Activated CD8-positive, alpha-beta memory T cell treated with anti-CD3 and anti-CD28 coated beads for 36 hours (primary cell): ENCODE measurements around the gene UBE2F. TPM values are rescaled to one million over a fixed set of nuclear protein-coding genes. Genes with fewer than 3 reads are reported as not detected.
"Not testable (repeated sequence)": the region's sequence is repeated elsewhere in the genome, so short reads cannot be mapped to it uniquely, and the experiment has no call there.

ENCODE experiments used
- CTCF ChIA-PET: fragments of 350-600 bp; sonication (Branson Sonifier 250); formaldehyde crosslinking; loops from one replicate; lab custom pipeline; 2021; ENCODE audit warnings: antibody characterized with exemption; lab: Charles Lee
- POLR2A ChIA-PET: fragments of 350-600 bp; sonication (Branson Sonifier 250); formaldehyde crosslinking; loops from one replicate; lab custom pipeline; 2021; ENCODE audit warnings: antibody characterized with exemption; lab: Charles Lee
- total RNA-seq, 2 experiments: library from RNA; stranded (reverse); gene quantifications; one replicate each; pipeline ENCODE4 v1.2.3, GENCODE V29; 2021

The UBE2F gene
- total RNA-seq, 2 experiments from 2014 or later: 63.7 to 64.5 TPM

DNA sequence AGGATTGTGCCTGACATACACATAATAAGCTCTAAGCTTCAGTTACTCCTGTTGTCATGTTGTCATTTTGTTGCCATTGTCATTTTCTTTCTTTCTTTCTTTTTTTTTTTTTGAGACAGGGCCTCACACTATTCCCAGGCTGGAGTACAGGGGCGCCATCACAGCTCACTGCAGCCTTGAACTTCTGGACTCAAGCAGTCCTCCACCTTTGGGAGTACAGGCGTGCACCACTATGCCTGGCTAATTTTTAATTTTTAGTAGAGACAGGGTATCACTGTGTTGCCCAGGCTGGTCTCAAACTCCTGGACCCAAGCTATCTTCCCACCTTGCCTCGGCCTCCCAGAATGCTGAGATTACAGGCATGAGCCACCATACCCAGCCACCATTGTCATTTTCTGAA, 63.0 kb downstream of the UBE2F start:
- POLR2A ChIA-PET: no interaction called here
- CTCF ChIA-PET: interaction anchor here (0.6 kb wide), 1 partner anchor 19 kb away, joined by 3 read pairs; no protein-coding TSS in a partner anchor

DNA sequence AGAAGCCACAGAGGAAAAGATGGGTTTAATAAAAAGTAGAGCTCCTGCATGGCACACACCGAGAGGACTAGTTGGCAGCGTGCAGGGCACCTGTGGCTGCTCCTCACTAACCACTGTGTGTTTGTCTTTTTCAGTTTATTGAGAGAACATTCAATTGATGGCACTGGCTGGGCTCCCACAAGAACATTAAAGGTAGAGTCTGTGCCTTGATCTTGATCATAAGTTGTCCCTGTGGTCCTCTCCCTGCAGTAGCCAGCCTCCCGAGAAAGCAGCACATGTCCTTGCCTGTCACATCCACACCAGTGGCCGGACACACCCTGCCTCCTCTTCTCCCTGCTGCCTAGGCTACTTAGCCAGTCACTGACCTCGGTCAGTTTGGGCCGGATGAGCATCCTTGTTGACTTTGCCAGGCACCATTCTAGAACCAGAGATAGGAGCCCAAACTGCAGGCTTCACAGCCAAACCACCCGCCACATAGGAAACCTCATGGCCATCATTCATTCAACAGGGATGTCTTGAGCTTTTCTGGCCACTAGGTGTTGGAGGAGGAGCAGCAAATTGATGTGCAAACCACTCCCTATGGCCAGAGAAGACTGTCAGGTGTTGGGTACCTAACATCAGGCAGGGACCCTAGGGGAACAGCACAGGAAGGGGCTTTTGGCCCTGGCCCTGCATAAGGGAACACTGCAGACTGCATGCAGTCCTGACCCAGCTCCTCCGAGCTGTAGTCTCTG, 63.8 kb downstream of the UBE2F start:
- POLR2A ChIA-PET: no interaction called here
- CTCF ChIA-PET: no interaction called here

DNA sequence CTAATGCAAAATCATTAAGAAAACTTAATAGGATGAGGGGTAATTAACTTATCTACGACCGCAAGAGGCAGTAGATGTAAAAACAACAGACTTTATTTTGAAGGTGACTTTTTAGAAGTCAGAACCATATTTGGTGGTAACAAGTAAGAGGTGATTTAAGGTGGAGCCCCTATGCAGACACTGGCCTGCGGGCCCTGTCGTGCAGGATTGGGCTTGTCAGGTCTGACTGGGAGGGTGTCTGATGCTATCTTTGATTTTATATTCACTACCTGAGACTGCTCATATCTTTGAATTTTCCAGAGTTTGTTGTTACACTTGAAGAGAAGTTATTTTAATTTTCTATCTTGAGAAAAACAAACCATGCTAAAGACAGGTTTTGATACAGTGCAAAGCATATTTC, 64.9 kb downstream of the UBE2F start:
- POLR2A ChIA-PET: no interaction called here
- CTCF ChIA-PET: no interaction called here

DNA sequence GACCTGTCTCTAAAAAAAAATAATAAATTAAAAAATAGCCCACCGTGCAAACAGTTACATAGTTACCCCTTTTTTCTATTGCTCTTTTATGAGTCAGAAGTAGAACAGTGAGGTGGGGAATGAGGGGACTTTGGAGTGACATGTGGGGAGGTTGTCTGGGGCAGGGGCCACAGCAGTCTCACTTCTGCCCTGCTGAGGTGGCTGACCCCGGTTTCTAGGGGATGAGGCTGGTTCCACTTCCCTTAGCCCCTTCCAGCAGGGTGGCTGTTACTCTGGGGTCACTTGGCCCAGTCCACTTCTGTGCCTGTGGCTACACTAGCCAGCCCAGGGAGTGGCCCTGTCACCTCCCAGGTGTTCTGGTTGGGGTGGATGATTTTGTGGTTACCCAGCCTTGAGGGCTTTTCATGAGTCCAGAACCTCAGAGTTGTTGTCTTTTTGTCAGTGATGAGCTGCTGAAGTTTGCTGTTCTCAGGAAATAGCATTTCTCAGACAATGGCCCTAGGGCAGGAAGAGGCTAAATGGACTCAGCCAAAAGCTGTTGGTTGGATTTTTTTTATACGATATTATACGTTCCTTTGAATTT, 66.0 kb downstream of the UBE2F start:
- POLR2A ChIA-PET: no interaction called here

DNA sequence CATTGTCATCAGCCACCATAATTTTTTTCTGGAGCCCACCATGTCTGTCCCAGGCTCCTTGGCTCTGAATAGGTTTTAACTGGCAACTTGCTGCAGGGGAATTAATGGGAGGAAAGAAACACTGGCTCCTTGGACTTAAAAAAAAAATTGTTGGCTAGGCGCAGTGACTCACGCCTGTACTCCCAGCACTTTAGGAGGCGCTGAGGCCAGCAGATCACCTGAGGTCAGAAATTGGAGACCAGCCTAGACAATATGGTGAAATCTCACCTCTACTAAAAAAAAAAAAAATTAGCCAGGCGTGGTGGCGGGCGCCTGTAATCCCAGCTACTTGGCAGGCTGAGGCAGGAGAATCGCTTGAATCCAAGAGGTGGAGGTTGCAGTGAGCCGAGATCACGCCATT, 67.2 kb downstream of the UBE2F start:
- POLR2A ChIA-PET, CTCF ChIA-PET: not testable (repeated sequence)

More for the DNA sequence above, 66.0 kb downstream of the UBE2F start:
- CTCF ChIA-PET: no interaction called here

DNA sequence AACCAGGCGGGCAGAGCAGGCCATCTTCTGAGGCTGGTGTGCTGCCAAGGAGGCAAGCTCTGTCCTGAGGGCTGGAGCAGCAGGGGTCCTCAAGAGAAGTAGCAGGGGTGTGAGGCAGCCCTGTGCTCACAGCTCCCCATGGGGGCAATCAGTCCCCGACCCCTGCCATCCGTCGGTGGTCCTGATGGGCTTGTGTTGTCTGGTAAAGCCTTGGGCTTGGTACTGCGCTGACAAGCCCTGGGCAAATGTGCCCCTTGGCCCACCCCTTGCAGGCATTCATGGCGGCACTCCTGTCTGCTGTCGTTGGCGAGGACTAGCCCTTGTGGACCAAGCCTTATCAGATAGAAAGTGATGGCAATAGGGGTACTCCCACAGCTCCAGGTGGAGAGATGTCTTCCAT, 71.4 kb downstream of the UBE2F start:
- CTCF ChIA-PET: no interaction called here
- POLR2A ChIA-PET: interaction anchor here (0.6 to 1.0 kb wide), 2 partner anchors 11 to 28 kb away, joined by 4 read pairs; no protein-coding TSS in a partner anchor

DNA sequence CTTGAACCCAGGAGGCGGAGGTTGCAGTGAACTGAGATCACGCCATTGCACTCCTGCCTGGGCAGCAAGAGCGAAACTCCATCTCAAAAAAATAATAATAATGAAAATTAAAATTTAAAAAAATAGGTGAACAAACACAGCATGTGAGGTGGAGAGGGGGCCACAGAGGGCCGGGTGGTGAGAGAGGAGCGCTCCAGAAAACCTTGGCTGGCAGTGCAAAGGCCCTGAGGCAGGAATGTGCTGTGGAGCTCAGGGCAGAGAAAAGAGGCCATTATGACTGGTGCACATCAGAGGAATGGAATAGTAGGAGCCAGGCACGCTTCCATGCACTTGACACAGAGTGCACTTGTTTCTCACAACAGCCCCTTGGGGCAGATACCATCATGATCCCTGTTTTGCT, 72.3 kb downstream of the UBE2F start:
- ChIA-PET POLR2A (no interaction called here), CTCF (no interaction called here)

DNA sequence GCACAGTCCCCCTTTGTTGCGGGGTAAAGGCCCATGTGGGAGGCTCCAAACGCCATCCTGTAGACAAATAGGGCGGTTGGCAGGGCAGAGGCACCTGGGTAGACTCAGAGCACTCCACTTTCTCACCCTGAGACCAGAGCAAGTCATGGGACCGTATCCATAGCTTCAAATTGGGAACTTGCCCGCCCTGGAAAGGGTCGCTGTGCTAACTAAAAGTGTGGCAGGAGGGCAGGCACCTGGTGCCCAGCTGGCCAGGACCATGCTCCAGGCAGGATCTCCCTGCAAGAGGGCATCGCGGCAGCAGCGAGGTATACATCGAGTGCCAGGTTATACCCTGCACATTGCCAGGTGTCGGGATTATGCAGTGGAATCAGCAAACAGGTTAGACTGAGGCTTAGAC, 73.2 kb downstream of the UBE2F start:
- POLR2A ChIA-PET: no interaction called here
- CTCF ChIA-PET: no interaction called here

DNA sequence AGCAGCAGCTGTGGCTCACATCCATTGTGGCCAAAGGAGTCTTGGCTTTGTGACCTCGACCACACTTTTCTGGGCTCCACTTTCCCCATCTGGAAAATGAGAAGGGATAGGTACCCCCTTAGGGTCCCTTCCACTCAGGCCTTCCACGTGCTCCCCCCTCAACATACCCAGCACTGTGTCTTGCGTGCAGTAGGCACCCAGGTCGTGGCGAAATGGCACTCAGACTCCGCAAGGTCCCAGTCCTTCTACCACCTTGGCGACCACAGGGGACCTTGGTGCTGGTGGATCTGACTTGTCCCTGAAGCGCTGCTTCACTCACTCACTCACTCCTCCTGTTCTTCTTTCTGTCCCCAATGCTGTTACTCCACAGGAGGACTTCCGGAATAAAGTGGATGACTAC, 74.1 kb downstream of the UBE2F start:
- CTCF ChIA-PET: interaction anchor here (1.6 kb wide), 1 partner anchor 222 kb away, joined by 4 read pairs; no protein-coding TSS in a partner anchor
- POLR2A ChIA-PET: no interaction called here

DNA sequence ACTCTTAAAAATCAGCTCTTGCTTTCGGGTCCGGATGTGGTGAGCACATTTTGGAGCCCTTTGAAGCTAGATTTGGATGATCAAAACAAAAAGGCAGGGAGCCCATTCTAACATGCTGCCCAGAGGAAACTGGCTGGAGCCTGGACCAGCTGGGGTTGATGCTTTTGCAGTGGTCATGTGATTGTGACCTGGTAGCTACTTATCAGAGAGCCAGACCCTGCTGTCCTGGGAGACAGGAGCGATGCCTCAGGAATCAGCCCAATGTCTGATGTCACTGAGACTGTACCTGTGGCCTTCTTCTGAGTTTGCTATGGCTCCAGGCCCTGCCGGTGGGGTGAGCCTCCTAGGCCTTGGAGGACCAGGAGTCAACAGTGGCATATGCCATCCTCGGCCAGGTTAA, 75.3 kb downstream of the UBE2F start:
- CTCF ChIA-PET: interaction anchor here (1.6 kb wide), 1 partner anchor 221 kb away, joined by 4 read pairs; no protein-coding TSS in a partner anchor
- POLR2A ChIA-PET: interaction anchor here (0.6 kb wide), 1 partner anchor 271 kb away, joined by 3 read pairs; no protein-coding TSS in a partner anchor

DNA sequence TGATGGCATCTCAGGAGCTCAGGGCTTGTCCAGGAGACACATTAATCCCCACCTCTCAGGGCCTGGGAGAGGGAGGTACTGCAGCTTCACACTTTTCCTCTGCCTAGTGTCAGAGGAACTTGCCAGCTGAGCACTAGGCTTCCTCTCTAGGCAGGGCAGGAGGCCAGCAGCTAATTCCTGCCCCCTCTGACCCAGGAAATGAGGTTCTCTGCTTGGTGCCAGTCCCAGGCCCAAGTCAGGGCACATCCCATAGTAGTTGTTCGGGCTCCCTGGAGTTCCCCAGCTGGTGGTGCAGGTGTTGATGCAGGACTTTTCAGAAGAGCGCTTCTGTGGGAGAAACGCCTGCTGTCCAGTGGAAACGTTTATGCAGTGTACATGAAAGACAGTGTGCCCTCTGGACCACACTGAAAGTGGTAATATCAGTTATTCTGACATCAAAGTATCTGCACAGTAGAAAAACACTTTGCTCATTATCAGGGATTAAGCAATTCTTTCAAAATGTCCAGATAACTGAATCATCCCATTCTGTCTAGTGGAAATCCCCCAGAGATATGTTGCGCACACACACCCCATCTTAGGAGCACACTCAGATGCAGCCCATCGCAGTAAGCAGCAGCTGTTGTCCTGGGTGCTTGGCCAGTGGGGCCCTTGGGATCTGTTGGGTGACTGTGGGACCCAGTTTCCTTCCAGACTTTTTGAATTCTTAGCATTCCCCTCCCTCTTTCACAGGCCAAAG, 76.2 kb downstream of the UBE2F start:
- CTCF ChIA-PET: interaction anchor here (0.6 kb wide), 1 partner anchor 114 kb away, joined by 4 read pairs; no protein-coding TSS in a partner anchor

DNA sequence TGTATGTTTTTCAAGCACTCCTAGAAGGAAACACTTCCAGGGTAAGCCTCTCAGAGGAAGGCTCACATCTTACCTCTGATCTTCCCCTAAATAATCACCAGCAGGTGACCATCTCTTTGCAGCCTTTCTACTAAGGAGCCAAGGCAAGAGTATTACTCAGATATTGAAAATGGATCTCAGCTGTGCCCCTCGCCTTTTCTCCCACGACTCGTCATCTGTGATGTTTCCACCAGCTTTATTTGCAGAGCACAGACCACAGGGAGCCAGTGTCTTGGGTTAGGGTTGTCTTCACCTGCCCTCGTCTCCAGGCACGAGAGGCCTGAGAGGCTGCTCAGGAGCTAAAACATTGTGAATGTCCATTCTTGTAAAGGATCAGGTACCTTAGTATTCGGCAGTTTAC, 77.0 kb downstream of the UBE2F start:
- POLR2A ChIA-PET: no interaction called here
- CTCF ChIA-PET: no interaction called here

More for the DNA sequence above, 76.2 kb downstream of the UBE2F start:
- POLR2A ChIA-PET: no interaction called here

DNA sequence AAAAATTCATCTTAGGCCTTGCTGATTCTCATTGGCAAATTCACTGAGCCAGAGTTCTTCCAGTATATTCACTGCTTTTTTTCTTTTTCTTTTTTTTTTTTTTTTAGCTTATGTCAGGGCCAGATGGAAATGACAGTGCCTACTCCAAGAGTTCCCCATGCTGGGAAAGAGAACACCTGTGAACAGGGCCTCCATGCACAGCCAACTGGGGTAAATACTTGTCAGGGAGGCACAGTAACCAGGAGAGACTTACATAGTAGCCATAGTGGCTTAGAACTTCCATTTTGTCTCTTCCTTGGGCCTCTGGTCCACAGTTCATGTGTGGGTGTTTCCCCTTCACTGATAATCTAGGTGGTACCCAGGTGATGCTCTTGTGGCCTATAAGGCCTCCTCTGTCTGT, 78.8 kb downstream of the UBE2F start:
- CTCF ChIA-PET: no interaction called here
- POLR2A ChIA-PET: no interaction called here

DNA sequence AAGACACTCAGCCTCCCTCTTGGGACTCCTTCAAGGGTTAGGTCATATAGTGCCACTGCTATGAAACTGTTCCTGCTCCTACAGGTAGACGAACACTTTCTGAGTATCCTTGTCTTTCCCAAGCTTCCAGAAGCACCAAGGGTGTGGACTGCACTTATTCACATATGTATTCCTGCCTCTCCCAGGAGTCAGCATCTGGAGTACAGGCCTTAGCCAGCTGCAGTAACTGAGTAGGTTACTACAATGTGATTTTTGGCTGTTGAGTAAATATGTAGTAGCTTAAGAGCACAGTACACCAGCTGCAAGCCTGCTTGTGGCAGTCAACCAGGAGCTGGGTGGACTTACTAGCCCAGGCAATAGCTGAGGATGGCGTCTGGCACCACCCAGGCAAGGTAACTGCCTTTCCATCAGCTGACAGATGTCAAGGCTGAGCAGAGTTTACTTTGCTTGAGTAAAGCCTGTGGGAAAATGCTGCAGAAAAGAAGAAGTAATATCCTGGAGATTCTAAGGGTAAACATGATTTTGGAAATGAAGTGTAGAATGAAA, 80.0 kb downstream of the UBE2F start:
- POLR2A ChIA-PET: no interaction called here
- CTCF ChIA-PET: no interaction called here

DNA sequence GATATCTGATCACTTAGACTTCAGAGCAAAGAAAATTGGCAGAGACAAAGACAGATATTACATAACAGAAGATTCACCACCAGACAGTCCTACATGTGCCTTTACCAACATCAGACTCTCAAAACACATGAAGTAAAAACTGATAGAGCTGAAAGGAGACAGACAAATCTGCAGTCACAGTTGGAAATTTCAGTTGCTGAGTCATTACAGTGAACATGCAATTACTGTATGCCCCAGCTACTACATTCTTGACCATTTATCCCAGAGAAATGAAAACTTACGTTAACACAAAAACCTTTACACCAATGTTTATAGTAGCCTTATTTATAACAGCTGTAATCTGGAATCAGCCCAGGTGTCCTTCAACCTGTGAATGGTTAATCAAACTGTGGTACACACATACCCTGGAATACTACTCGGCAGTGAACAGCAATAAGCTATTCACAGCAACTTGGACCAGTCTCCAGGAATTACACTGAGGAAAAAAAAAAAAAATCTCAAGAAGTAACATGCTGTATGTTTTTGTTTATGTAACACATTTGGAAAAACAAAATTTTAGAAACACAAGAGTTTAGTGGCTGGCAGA, 86.5 kb downstream of the UBE2F start:
- ChIA-PET CTCF (no interaction called here), POLR2A (no interaction called here)

DNA sequence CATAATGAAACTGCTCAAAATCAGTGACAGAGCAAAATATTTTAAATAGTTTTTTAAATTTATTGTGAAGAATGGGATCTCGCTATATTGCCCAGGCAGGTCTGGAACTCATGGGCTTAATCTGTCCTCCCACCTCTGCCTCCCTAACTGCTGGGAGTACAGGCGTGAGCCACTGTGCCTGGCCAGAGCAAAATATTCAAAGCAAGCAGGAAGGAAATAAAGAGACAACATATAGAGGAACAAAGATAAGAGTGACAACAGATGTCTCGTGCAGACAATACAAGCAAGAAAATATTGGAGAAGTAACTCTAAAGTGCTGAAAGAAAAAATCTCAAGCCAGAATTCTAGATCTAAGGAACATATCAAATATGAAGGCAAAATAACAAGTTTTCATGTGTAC, 89.0 kb downstream of the UBE2F start:
- CTCF ChIA-PET: no interaction called here
- POLR2A ChIA-PET: no interaction called here

DNA sequence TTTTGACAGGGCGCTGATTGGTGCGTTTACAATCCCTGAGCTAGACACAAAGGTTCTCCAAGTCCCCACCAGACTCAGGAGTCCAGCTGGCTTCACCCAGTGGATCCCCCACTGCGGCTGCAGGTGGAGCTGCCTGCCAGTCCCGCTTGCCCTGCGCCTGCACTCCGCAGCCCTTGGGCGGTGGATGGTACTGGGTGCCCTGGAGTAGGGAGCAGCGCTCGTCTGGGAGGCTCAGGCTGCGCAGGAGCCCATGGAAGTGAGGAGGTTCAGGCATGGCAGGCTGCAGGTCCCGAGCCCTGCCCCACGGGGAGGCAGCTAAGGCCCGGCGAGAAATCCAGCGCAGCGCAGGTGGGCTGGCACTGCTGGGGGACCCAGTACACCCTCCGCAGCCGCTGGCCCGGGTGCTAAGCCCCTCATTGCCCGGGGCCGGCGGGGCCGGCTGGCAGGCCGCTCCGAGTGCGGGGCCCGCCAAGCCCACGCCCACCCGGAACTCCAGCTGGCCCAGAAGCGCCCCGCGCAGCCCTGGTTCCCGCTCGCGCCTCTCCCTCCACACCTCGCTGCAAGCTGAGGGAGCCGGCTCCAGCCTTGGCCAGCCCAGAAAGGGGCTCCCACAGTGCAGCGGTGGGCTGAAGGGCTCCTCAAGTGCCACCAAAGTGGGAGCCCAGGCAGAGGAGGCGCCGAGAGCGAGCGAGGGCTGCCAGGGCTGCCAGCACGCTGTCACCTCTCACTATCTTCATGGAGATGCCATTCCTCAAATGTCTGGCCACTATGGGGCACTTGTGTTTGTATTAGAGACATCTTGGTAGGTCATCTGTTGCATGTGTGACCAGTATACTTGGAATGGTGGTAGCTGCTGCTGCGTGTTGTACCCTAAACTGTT, 91.1 kb downstream of the UBE2F start:
- POLR2A ChIA-PET: not testable (repeated sequence)
- CTCF ChIA-PET: interaction anchor here (0.6 to 0.7 kb wide), 2 partner anchors 17 to 283 kb away, joined by 3 read pairs; no protein-coding TSS in a partner anchor

DNA sequence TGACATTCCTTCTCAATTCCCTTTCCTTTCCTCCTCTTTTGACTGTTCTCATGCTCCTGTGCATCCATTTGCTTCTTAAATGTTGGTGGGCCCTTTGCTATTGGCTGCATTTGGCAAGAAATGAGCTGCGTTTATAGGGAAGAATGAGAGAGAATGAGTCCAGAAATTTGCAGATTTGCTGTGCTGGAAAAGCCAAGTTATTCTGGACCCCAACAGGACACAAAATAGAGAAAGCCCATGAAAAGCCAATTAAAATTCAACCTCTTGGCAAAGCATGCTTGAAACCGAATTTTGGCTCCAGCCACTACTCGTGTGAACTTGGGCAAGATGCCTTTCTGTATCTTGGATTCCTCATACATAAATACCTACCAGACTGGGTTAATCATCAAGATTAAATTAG, 92.7 kb downstream of the UBE2F start:
- ChIA-PET CTCF (interaction anchor here (1.6 kb wide), 1 partner anchor 54 kb away, joined by 3 read pairs; no protein-coding TSS in a partner anchor), POLR2A (no interaction called here)
